Activated T-helper 9 cell treated with anti-CD3 and anti-CD28 coated beads, Interleukin-2, amount 50 U/mL, for 16 hours (primary cell): Measurements from ENCODE around the gene FXYD1.

Experiments used
- DNase-seq: peaks from one replicate; pipeline ENCODE4 v3.0.0-alpha.2; 2020; ENCODE audit warnings: low read depth

FXYD1 gene

DNA sequence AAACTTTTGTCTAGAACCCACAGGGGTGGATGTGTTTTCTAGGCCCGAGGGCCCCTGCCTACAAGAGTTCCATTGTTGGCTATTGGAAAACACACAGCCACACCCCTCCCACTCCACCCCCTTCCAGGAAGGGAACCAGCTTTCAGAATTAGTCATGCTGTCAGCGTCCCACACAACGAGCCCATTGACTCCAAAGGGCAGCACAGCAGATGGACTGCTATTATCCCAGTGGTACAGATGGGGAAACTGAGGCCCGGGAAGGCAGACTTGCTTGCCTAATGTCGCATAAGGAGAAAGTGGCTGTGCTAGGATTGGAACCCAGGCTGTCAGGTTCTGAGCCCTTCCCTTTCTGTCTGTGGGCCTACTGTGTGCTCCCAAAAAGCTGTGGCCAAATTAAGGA is 31.1 kb upstream of the FXYD1 start:
- DNase-seq, result no peak

DNA sequence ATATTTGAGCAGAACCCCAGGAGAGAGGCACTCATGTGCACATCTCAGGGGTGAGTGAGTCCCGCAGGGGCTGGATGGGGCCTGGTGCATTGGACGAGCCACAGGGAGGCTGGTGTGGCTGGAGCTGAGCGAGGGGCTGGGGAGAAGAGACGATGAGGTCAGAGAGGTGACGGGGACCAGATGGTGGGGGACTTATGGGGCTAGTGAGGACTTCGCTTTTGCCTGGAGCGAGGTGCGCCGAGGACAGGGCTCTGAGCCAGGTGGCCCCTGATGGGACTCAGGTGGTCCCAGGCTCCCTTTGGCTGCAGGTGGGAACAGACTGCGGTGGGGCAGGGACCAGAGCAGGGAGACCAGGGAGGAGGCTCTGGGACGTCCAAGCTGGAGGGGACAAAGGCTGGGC is 29.9 kb upstream of the FXYD1 start:
- no peak for DNase-seq

DNA sequence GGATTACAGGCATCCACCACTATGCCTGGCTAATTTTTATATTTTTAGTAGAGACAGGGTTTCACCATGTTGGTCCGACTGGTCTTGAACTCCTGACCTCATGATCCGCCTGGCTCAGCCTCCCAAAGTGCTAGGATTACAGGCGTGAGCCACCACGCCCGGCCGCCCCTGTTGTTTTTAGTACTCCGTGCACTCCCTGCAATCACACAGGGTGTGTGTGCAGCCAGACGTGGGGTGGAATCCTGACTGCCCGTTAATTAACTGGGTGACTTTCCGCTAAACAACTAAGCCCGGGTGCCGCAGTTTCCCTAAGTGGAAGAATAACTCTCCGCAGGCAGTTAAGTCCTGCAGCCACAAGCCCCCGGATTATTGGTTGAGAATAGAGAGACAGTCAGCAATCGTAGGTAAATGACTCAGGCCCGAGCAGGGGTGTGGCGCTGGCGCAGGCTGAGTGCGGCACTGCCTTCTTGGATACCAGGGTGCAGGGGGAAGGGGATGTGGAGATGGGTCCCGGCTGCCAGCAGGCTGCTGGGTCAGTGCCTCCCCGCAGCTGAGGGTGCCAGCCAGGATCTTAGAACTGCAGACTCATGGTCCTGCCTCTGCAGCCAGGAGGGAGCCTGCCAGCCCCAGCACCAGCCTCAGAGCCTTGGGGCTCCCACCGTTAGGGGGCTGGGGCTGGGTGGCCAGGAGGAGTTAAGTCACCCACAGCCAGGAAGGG is 29.1 kb upstream of the FXYD1 start:
- no peak for DNase-seq

DNA sequence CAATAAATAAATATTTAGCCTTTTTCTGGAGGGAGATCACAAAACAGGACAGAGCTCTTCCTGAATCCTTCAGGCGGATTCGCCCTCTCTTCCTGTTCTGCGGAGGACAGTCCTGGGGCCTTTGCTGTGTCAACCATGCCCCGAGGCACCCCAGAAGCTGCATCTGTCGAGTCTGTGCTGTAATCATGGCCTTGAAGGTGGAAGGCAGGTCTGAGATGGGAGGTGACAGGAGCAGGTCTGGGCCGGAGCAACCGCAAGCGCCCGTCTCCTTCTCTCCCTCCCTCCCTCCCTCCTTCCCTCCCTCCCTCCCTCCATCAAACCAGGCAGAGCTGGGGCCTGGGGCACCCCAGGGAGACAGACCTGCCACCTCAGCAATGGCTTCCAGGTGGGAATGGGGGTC is 27.6 kb upstream of the FXYD1 start:
- DNase-seq, result no peak

DNA sequence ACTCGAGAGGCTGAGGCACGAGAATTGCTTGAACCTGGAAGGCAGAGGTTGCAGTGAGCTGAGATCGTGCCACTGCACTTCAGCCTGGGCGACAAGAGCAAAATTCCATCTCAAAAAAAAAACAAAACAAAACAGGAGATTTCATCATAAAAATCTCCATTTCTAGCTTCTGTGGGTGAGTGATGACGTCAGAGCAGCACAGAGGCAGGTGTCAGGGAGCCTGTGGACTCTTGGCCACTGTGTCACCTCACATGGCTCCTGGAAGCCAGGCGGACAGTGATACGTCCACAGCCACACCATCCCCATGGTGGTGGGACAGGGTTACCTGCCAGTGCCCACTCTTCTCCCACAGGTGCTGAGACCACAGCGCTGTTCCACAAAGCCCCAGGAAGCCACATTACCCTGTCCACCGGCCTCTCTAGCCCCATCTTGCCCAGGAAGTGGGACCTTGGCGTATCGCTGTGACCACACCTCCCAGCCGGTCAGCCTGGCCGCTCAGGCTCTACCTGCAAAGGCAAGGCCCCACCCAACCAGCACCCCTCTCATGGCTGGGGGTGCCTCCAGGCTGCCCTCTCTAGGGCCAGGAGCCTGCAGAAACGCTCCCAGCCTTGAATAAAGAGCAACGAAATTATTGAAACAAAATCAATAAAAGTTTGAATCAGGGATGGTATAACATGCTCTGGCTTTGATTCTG is 25.5 kb upstream of the FXYD1 start:
- no peak for DNase-seq

DNA sequence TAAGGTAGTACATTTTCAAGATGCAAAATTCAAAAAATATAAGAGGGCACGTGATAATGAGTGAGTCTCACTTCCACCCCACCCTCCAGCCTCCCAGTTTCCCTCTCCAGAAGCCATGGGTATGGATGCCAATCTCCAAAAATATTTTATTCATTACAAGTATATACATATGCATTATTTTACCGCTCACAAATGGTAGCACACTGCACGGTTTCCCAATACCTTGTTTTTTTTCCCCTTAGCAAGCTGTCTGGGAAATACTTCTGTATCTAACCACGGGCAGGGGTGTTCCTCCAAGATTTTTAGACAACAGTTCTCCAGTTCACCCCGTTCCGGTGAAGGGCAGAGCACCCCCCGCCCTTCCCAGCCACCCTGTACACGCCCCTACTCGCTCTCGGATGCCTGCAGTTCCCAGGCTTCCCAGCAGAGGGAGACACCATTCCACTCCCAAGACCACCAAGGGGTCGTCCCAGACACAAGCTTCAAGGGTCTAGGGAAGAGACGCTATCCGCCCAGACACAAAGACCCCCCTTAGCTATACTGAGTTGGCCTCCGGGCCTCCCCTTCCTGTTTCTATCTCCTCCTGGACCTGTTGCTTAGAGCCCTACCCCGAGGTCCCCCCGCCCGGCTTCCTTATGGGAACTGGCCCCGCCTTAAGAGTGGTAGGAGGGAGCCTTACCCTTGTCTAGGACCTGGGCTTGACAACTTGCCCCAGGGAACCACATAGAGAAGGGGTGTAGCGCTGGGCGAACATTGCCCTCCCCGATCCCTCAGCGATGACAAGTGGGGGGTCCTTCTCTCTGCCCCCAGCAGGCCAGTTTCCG is 24.1 kb upstream of the FXYD1 start:
- DNase-seq, result peak; percentile 55

DNA sequence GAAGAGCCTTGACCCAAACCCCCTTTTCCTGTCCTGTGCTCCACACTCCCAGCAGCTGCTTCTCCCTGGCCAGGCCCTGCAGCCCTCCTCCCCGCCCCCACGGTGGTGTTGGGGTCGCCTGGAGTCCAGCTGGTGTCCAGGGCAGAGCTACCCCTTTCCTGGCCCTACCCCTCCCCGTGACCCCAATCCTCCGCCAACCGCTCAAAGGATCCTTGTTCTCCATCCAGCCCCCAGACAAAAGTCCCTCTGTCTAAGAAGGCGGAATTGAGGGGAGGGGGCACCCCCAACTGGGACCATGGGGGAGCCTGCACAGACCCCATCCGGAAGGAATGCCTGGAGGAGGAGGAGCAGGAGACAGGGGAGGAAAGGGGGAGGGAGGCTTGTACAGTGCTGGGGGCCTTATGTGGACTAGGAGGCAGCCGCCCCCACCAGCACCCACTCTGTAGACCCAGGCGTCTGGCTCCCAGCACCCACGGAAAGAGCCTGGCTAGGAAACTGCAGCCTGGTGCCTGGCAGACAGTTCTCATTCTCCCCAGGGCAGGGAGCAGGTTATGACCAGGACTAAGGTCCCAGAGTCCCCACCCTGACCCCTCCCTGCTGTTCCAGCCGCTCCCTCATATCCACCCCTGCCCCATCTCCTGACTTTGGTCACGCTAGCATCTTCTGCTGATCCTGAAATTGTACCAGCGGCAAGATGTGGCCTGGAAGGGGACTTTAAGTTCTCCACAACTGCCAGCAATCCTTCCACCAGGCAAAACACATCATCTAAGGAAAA is 23.3 kb upstream of the FXYD1 start, which contains the start of gene FXYD3:
TSS of gene FXYD3 (plus strand) at position 647 of the 775 bp plus-strand sequence. CDS start 3,554 bp downstream, outside the sequence.
- no peak for DNase-seq

DNA sequence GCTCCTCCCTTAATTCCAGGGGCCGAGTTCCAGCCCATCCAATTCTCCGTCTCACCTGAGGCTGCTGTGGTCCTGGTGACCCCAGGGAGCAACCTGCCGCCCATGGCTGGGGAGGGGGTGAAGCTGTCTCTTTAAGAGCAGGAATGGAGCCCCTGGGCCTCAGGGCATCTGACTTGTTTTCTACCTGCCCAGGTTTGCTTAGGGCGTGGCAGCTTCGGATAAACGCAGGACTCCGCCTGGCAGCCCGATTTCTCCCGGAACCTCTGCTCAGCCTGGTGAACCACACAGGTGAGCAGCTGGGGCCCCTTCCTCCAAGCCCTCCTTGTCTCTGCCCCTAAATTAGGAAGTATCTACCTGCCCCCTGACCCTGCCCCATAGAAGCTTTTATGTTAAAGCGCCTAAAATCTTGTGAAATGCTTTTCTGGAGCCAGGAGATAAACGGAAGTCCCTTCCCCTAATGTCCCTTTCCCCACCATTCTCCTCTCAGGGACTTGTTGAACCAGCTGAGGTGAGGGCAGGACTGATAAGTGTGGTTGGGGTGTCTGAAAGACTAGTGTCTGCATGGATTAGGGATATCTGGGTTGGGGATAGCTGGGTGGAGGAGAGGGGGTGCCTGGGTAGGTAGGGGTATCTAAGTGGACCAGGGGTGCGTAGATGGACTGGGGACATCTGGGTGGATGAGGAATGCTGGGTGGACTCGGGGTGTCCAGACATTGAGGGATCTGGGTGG is 22.4 kb upstream of the FXYD1 start:
- DNase-seq, result no peak

DNA sequence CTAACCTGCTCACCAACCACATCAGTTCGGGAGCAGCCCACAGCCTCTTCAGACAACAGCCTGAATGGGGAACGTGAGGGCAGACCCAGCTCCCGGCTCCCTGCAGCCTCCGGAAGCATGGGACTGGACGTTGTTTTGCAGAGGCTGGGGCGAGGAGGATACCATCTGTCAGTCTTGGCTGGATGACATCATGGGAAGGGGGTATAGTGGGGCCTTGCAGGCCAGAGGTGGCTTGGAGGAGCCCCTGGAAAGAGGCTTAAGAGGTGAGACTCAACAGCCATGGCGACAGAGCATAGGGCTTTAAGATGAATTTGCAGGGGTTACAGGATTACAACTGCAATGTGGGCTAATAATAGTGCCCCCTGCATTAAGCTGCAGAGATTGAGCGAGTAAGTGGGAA is 21.5 kb upstream of the FXYD1 start:
- no peak for DNase-seq

DNA sequence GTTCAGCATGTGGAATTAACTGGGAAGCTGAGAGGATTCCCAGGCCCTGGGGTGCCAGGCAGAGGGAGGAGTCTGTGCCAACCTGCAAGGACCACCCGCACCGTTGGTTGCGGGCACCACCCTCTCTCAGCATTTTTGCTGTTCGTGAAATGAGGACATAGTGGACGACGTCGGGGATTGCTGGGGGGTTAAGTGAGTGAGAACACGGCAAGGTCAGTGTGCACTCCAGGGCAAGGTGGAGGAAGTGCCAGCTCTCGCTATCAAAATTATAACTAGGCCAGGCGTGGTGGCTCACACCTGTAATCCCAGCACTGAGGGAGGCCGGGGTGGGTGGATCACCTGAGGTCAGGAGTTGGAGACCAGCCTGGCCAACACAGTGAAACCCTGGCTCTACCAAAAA is 20.8 kb upstream of the FXYD1 start:
- DNase-seq, result no peak

DNA sequence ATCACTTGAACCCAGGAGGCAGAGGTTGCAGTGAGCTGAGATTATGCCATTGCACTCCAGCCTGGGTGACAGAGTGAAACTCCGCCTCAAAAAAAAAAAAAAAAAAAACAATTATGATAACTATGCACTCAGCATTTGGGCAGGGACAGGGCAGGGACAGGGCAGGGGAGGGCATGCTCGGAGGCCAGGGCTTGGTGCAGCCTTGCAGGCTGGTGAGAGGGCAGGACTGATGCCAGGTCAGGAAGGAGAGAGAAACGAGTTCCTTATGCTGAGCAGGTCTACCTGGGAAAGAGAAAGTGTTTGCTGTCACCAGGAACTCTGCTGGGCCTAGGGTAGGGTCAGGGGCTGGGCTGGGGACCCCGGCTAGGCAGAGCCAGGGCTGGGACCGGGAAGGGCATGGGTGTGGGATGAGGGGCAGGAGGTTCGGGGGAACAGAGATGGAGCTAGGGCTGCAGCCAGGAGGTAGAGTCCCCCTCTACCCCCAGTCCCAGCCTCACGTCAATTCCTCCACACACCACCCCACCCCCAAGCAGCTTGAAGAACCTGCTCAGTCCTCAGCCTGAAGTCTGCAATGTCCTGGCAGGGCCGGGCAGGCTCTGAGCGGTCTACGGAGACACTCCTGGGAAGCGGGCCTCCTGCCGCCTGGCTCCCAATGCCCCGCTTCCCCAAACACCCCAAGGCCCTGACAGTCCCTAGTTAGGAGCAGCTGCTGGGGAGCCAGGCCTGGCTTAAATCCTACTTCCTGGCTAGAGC is 20.2 kb upstream of the FXYD1 start:
- no peak for DNase-seq

DNA sequence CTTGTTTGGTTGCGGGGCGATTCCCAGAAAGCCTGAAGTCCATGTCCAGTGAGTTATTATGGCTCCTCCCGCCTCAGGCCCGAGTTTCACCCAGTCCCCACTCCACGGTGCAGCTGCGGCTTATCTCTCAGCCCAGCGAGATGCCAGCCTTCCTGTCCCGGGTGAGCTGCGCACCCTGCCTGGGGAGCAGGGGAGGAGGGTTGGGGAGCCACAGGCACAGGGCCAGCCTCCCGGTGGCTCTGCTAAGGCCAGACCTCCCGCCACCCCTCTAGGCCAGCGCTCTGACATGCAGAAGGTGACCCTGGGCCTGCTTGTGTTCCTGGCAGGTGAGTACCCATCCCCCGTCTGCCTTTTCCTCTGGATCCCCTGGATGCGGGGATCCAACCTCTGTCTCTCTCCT is 19.5 kb upstream of the FXYD1 start:
- no peak for DNase-seq

DNA sequence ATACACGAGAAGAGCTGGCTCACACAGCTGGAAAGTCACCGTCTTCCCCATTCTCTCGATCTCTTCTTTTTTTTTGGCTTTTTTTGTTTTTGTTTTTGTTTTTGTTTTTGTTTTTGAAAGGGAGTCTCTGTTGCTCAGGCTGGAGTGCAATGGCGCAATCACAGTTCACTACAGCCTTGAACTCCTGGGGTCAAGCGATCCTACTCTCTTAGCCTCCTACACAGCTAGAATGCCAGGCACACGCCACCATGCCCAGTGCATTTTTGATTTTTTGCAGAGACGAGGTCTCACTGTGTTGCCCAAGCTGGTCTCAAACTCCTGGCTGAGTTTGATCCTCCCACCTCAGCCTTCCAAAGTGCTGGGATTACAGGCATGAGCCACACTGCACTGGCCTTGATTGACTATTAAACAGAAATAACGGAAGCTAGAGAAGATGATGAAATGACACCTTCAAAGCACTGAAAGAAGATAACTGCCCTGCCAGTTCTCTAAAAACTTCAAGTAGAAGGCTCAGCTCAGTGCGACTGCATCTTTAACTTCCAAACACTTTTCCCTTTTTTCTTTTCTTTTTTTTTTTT is 19.0 kb upstream of the FXYD1 start:
- DNase-seq, result no peak

DNA sequence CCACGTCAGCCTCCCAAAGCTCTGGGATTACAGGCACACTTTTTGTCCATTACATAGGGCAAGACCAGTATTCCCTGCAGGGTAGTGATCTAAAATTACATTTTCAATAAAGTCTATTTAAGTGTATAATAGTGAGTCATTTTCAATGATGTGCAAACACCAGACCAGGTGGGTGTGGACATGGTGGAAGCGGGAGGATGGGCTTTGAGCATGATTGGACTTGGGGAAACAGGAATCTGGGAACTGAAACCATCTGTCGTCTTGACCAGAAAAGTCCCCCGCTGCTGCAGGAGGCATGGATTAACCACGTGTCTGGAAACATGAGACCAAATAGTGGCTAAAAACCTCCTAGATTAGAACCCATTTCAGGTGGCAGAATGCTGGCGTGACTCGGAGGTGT is 18.1 kb upstream of the FXYD1 start:
- no peak for DNase-seq

DNA sequence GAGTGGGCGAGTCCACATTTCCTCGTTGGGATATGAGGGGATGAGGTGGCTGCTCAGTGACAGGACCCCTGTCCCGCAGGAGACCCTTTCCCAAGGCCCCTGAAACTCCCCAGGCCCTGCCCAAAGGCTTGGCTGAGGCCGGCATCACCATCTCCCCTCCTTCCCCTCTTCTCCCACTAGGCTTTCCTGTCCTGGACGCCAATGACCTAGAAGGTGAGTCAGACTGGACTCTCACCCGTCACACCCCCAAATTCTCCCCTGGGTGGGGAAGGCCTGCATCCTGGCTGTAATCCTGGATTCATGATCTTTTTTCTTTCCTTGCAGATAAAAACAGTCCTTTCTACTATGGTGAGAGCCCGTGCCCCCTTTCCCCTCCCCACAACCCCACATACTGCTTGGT is 17.7 kb upstream of the FXYD1 start:
- DNase-seq, result no peak

DNA sequence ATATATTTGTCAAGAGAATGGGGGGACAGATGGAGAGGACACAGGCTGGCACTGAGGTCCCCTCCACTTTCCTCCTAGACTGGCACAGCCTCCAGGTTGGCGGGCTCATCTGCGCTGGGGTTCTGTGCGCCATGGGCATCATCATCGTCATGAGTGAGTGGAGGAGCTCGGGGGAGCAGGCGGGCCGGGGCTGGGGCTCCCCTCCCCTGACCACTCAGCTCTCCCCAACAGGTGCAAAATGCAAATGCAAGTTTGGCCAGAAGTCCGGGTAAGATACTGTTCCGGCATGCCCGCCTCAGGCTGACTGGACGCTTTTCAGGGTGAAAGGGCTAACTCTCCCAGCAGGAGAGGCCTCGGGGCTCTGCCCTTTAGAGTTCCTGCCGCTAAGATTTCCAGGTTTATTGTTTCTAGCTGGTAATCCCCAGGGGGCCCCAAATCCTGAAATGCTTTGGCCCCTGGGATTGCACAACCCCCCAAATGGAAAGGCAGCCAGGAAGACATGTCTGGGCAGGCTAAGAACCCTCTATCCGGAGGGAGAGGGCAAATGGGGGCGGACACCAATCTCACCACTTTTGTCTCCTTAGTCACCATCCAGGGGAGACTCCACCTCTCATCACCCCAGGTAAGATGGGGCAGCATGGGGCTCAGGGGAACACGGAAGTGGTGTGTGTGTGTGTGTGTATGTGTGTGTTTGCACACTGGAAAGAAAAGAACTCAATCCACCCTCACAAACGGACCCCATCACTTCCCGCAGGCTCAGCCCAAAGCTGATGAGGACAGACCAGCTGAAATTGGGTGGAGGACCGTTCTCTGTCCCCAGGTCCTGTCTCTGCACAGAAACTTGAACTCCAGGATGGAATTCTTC is 15.7 kb upstream of the FXYD1 start:
- DNase-seq, result no peak

DNA sequence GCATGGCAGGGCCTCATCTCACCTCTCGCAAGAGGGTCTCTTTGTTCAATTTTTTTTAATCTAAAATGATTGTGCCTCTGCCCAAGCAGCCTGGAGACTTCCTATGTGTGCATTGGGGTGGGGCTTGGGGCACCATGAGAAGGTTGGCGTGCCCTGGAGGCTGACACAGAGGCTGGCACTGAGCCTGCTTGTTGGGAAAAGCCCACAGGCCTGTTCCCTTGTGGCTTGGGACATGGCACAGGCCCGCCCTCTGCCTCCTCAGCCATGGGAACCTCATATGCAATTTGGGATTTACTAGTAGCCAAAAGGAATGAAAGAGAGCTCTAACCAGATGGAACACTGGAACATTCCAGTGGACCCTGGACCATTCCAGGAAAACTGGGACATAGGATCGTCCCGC is 15.1 kb upstream of the FXYD1 start:
- DNase-seq, result no peak

DNA sequence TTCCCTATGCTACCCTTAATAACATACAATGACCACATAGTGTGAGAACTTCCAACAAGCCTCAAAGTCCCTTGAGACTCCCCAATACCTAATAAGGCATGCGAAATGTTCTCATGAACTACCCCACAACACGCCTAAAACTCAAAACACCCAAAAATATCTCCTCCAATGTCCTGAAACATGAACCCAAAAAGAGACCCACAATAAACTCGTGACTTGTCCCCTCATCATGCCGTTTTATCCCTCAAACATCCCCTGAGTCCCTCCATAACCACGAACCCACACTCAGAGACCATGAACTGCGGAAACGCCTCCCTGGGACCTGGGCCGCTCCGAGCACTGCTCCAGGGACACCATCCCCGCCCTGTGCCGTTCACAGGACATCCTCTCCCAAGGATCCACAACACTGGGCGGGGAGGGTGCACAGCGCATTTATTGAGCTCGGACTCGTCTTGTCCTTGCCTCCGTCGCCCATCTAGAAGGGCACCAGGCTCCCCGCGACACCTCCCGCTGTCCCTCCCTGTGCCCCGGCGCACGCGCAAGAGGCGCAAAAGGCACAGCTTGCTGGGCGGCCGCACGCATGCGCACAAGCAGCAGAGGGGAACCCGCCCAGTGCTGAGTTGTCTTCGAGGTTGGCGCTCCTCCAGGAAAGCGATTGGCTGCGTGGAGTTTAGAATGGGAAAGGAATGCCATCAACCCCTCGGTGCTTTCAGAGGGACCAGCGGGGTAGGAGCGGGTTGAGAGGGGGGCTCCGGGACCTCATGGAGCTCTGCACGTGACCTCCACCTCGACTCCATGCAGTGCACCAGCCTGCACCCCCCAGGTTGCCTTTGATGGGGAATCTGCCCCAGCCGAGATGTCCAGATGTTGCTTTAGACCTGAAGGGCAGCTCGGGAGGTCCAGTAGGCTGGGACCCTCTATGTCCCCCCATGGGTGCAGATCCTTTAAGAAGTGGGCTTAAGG is 14.2 kb upstream of the FXYD1 start:
- peak; percentile 81 for DNase-seq
